ENCODE data around the gene RAB4A. TPM values are rescaled to one million over a fixed set of nuclear protein-coding genes. Genes with fewer than 3 reads are reported as not detected.

The RAB4A gene, protein sequence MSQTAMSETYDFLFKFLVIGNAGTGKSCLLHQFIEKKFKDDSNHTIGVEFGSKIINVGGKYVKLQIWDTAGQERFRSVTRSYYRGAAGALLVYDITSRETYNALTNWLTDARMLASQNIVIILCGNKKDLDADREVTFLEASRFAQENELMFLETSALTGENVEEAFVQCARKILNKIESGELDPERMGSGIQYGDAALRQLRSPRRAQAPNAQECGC
- polyA plus RNA-seq (ENCODE audit: insufficient read length): 52.1 TPM

DNA sequence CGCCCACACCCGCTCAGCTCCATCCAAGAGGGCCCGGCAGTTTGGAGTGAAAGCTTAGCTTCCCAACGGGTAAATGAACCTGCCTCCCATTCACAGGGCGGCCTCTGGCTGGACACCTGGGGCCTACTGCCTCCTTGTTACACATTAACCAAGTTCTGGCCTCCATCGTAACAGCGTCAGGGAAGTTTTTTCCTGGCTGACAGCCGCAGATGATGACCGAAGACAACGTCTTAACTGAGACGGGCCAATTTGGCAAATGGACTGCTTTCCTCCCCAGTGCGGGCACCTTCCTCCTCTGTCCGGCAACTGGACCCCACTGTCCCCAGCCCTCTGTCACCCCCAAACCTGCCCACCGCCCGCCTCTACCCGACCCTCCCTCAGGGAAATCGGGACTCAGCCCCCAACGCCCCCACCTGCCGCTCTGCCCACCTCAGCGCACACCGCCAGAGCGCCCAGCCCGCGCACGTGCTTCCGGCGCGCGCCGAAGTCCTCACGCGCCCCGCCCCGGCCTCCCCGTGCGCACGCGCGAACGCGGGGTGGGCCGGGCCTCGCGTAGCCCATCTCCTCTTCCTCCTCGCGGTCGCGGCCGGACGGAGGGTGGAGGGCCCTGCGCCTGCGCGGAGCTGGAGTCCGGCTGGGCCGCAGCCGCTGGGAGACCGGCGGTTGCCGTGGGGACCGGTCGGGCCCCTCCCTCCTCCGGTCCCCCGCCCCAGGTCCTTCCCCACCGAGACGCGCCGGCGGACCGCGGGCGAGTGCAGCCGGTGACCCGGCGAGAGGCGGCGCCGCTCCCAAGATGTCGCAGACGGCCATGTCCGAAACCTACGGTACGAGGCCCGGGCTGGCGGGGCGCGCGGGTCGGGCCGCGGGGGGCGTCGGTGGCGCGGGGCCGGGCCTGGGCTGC, at the start of gene RAB4A:
Gene RAB4A (plus strand): TSS at position 565 of the 901 bp plus-strand sequence. CDS start 229 bp downstream, at position 794.
- DNase-seq (ENCODE audit: low read depth): no peak

DNA sequence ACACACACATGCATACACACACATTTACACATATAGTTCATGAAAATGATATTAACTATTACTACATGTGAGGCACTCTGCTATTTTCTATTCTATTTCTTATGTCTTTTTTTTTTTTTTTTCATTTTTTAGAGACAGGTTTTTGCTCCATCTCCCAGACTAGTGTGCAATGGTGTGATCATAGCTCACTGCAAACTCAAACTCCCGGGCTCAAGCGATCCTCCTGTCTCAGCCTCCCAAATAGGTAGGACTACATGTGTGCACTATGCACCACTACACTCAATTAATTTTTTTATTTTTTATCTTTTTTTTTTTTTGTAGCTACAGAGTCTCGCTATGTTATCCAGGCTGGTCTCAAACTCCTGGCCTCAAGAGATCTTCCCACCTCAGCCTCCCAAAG, 48.8 kb upstream of the RAB4A start:
- no peak for DNase-seq (ENCODE audit: low read depth)

DNA sequence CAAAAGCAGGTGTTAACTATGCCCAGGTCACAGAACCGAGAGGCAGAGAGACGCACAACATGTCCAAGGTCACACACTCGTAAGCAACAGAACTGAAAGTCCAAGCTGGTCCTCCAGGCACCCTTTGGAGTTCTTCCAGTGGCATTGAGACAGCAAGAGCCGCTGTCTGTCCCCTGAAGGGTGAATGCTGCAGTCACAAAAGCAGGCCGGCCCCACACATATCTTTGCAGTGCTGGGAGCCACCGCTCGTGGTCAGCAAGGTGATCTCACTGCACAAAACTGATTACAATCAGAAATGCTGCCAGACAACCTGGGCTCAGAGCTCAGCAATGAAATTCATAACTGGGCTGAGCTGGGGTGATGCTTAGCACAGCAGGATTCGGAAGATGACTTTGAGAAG, 47.4 kb upstream of the RAB4A start:
- no peak for DNase-seq (ENCODE audit: low read depth)

DNA sequence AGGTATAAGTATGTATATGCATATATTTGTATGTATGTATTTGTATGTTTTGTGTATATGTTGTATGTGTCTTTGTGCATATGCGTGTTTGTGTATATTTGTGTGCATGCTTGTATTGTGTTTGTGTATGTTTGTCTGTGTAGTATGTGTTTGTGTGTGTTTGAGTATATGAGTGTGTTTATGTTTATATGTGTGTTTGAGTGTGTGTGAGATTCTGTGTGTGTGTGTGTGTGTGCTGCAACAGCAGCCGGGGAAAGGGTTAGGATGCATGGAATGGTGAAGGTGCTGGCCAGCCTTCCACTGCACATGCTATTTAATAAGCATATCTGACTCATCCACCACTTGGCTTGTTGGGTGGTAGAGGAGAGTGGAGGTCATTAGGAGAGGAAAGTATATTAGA, 46.6 kb upstream of the RAB4A start:
- DNase-seq (ENCODE audit: low read depth): no peak

DNA sequence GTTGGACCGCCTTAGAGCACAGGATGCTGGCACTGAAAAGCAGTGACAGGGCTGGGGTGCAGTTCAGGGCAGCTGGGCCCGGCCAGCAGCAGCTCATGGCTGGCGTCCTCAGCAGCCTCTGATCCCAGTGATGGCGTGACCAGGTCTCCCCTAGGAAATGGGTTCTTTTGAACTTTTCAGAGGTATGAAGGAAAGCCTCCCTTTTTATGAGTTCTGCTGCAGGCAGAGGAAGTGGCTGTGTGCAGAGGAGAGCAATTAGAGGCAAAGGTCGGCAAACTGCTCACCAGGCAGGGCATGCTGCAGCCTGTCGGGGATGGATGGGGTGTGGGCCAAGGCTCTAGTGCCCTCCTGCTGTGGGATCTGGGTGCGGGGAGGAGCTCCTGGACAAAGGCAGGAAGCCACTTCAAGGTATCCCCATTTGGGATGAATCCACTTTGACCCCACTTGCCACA, 45.6 kb upstream of the RAB4A start:
- DNase-seq (ENCODE audit: low read depth): no peak

DNA sequence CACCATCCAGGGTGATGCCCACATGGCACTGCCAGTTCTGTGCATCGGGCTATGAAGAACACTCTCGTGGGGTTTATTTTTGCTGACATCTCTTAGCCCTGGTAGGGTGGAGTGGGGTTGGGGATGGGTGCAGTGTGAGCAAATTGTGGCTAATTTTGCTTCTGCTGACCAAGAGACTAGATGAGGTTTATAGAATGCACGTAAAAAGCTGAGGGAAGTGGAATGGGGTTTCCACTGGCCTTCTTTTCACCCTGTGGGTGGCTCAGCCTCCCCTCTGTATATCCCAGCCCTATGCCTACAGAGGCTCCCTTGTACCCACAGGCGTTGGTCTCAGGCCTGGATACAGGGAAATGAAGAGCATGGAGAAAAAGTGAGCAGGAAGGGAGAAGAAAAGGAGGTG, 44.1 kb upstream of the RAB4A start:
- DNase-seq (ENCODE audit: low read depth): no peak

DNA sequence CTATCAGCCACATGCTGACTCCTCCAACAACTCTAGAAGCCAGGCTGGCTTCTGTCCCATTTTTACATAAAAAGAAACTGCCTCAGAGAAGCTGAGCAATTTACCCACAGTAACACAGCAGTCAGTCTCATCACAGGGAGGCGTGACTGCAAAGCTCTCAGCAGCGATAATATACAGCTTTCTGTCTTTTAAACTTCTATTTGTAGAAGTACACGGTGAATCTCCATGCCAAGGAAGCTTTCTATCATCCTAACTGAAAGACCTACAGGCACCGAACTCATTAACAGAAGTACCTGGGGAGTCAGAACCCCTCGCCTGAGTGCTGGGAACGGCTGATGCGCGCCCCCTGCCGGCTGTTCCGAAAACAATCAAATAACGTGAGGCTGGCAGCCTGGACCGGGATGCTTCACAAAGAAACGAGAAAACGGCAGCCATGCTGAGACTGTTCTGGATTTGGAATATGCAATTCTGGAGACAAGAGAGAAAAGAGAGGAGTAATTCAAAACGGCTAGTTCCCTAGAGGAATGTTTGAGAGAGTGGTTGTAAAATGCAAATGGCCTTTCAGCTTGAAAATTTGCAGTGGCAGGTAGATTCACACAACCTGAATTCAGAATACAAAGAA, 43.5 kb upstream of the RAB4A start:
- DNase-seq (ENCODE audit: low read depth): no peak

DNA sequence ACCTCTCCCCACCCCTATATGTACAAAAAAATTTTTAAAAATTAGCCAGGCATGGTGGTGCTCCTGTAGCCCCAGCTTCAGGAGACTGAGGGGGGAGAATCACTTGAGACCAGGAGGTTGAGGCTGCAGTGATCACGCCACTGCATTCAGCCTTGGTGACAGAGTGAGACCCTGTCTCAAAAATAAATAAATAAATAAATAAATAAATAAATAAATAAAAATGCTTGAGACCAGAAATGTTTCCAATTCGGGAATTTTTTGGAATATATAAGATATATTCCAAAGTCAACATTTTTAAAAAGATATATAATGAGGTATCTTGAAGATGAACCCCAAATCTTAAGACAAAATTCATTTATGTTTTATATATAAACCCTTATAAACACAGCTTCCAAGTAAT, 42.4 kb upstream of the RAB4A start:
- DNase-seq (ENCODE audit: low read depth): no peak

DNA sequence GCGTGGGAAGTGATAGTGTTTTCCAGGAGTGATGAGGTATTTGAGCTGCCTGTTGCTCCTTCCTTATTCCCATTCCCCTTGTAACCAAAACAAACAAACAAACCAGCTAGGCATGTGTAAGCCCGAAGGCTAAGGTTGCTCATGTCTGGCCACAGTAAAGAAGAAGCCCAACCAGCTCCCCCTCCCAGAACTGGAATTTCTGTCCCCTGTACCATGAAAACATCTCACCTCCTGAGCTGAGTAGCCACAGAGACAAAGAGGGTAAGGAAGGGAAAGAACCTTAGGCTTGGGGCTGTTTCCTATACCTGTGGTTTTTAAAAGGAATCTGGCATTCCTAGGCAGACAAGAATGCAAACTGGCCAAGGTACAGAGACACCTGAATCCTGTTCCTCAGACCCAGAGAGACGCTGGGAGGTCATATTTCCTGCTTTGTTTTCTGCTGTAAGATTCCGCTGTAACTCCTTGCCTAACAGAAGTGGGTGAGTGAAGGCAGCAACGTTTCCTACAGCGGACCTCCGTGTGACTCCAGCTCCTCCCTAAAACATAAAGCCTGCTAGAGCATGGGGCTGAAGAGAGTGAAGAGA, 41.7 kb upstream of the RAB4A start:
- no peak for DNase-seq (ENCODE audit: low read depth)

DNA sequence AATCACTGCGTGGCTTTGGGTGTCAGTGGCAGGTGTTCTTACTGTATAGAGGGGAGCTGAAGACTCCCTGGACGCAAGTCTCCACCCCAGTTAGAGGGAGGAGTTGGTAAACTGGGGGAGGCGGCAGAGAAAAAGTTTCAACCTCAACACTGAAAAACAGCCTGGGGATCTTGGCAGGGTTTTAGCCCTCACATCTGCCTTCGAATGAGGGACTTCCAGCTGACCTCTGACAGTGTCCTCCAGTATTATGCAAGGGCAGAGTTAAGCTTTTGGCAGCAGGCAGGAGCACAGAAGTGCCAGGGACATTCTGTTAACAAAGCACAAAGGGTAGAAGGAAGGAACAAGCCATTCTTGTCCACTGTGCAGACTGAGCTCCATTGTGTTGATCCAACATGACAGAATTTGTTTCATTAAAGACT, 41.2 kb upstream of the RAB4A start:
- DNase-seq (ENCODE audit: low read depth): no peak

DNA sequence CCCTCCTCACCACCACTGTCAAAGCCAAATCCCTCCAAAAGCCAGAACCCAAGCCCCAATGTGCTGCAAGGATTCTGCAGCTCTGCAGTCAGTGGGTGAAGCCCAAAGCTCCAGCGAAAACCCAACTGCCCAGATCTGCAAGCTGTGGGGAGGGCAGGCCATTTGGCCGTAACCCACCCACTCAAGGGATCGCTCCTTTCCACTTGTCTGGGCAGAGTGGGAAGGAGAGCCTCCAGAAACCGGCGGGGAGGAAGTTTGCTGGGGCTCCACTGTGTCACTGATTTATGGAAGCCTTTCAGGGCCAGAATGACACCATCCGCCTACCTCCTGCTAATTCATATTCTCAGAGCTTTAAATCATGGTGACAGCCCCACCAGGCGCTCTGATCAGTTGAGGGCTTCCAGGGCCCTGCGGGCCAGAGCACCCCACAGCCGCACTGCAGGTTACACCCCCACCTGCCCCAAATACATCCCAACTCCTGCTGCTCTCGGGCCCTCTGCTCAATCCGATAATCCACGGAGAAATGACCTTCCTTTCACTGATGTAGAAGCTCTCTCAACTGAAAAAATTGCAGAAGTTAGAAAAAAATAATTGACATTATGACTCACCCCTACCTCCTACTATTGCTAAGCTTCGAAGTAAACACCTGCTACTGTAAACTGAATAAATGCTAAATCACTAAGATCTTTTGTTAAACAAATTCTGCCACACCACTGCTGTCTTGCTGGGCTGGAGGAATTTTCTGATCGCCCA, 40.6 kb upstream of the RAB4A start:
- no peak for DNase-seq (ENCODE audit: low read depth)

DNA sequence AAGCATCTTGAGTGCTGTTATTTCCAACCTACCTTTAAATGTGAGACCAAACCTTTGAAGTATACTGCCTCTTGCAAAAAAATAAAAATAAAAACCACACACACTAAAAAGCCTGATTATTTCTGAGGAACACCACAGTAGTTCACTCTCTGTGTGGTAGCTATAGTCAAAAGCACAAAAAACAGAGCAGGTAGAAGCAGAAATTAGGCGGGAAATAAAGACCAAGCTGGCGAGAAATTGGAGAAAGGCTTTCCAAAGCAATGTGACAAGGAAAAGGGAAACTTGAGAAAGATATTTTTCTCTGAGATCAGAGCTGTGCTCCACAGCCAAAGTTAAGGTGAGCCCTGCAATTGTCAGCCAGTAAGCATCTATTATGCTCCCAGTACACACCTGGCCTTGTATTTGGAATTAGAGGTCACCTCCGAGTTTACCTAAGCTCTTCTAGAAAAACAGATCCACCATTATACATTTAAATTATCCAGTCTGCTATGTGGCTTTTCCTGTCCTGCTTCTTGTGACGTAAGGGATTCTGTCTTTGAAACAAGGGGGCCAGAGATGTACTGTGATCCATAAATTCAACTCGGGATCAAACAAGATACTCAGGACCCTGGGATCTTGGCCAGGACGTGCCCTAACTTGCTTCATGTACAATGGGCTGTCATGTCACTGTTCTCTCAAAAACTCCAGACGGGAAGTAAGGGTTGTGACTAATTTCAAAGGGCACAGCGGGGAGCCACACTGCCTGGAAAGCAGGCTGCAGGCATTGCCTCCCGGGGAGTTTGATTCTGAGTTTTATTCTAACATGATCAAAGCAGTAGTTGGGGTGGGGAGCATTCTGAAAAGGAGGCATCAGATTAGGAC, 39.8 kb upstream of the RAB4A start:
- DNase-seq (ENCODE audit: low read depth): no peak

DNA sequence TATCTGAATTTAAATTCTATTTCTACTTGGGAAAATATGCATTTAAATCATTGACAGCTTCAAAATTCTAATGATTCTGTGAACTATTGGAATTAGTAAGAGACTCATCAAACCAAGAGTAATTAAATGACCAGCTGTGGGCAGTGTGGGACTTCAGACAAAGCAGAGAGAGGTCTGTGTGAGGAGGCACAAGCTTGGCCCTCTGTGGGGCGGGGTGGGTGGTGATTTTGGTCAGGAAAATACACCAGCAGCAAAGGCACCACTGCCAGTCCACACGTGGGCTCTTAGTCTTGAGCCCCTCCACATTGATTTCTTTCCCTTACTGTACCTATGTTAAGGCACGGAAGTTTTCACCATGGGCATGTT, 39.2 kb upstream of the RAB4A start:
- DNase-seq (ENCODE audit: low read depth): no peak

DNA sequence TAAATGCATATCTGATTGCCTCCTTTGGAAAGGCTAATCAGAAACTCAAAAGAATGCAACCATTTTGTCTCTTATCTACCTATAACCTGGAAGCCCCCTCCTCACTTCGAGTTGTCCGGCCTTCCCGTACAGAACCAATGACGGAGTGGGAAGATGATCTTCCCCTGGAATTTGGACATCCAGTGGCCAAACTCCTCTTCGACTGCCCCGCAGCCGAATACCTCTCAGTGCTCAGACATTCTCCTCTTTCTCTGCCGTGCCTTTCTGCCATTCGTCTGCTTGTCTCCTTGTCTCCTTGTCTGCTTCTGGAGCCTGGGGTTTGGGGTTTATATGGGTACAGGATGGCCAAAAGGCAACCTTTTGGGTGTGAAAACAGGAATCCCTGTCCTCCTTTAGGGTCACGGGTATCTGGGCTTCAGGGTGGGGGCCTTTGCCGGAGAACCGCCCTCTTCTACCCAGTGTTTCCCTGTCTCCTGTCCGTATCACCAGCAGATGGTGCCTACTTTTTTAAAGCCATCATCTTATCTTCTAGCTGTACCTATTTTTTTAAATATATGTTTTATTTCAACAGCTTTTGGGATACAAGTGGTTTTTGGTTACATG, 35.9 kb upstream of the RAB4A start:
- no peak for DNase-seq (ENCODE audit: low read depth)

DNA sequence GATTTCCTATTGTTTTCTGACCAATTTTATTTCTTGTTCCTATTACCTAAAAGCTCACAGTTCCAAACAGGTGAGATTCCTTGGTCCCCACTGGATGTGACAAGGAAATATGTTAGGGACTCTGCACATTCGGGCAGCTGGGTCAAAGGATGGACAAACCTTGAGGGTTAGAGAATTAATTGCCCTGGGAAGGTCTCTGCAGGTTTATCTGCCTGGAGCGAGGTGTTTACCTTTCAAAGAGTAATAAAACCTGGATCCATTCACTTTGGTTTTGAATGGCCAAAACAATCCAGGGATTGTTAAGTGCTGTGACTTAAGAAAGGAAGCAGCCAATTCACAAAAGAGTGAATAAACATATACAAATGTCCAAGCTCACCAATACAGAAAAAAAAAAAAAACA, 33.6 kb upstream of the RAB4A start:
- no peak for DNase-seq (ENCODE audit: low read depth)

DNA sequence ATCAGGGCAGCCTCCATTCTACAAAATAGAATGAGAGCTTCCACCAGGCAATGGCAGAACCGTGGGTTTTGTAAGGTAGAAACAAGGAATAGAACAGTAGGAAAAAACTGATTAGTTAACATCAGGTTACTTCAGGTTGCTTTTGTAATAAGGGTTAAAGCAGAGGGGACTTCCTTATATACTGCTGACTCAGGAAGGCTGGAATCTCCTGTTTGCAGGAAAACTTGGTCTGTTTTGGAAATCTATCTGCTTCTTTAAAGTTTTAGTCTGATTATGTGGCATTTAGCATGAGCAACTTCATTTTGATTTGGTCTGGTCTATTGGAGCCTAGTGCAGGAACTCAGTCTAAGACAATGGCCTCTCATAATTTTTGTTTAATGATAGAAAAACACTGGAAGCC, 32.7 kb upstream of the RAB4A start:
- DNase-seq (ENCODE audit: low read depth): no peak

DNA sequence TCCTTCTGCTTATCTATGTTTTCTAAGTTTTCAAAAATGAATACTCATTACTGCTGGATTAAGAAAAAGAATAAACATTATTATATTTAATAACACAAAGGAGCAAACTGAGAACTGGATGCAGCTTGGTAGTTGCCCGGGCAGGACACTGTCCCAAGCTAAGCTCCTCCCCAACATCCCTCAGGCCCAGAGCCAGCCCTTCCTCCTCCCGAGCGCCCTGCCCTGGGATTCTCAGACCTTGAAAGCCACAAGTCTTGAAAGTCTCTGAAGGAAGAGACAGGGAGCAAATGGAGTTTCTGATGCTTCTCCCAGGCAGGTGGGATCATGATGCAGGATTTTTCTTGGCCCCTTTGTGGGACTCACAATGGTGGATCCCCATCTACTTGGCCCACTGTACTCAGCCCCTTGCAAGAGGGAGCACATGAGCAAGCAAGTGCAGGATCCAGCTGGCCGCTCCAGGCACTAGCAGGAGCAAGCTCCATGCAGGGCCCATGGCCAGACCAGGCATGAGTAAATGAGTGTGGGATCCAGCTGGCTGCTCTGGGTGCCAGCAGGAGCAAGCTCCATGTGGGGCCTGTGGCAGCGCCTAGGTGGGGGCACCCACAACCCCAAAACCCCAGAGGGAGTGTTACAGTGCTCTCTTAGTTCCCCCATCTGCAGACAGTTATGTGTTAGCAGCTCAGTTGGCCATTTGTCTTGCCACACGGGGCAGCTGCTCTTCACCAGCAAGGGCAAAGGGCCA, 32.1 kb upstream of the RAB4A start:
- DNase-seq (ENCODE audit: low read depth): no peak

DNA sequence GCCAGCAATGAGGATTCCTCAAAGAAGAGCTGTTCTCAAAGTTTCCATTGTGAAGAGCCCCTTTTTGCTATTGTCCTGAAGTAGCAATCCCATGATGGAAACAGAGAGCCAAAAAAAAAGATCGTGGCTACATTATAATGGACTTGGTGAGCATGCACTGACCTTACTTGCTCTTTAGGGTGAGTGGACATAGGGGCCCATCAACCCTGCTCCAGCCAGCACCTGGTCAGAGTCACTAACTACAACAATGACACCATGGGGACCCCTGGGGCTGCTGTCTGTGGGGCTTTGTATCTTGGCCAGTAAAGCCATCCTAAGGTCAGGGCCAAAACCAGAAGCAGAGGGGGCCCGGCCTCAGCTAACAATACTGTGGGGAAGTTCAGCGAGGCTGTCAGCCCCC, 30.4 kb upstream of the RAB4A start:
- DNase-seq (ENCODE audit: low read depth): no peak

DNA sequence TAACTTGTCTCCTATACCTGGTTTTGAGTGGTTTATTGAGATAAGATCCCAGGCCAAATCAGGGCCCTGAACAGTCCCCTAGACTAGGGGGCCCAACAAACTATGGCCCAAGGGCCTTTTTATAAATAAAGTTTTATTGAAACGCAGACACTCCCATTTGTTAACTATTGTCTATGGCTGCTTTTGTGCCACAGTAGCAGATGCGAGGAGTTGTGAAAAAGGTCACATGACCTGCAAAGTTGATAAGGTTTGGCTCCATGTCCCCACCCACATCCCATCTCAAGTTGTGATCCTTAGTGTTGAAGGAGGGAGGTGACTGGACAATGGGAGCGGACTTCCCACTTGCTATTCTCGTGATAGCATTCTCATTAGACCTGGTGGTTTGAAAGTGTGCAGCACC, 29.5 kb upstream of the RAB4A start:
- no peak for DNase-seq (ENCODE audit: low read depth)

DNA sequence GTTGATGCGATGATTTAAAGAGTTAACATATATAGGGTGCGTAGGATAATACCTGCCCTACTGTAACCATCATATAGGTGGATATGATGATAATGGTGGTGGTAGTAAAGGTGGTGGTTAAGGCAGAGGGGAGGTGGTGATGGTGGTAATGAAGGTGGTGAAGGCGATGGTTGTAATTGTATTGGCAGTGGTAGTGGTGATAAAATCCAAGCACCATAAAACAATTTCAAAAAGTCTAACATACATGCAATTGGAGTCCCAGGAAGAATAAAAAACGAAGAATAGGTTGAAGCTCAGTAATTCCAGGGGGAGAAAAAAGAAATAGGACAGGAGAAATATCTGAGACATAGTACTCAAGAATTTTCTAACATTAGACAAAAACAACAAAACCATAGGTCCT, 27.3 kb upstream of the RAB4A start:
- no peak for DNase-seq (ENCODE audit: low read depth)
